Stomach (tissue), 4 donors: Measurements from ENCODE around the gene MIOX.

Source experiments
- CTCF ChIP-seq, 7 experiments: fragments of 450-650 bp in 4 of 7; fragments of 200-600 bp in 3 of 7; sonication (generic) in 3 of 7; IDR thresholded peaks; one replicate each; pipeline ENCODE4 v1.5.1; 2016 to 2019; ENCODE audit warnings: antibody characterized with exemption in 7 of 7, control low read depth in 2 of 7, mild to moderate bottlenecking in 1 of 7
- EP300 ChIP-seq: sonication (generic); formaldehyde crosslinking; IDR thresholded peaks from one replicate; pipeline ENCODE4 v1.6.1; 2017; ENCODE audit warnings: antibody characterized with exemption

DNA sequence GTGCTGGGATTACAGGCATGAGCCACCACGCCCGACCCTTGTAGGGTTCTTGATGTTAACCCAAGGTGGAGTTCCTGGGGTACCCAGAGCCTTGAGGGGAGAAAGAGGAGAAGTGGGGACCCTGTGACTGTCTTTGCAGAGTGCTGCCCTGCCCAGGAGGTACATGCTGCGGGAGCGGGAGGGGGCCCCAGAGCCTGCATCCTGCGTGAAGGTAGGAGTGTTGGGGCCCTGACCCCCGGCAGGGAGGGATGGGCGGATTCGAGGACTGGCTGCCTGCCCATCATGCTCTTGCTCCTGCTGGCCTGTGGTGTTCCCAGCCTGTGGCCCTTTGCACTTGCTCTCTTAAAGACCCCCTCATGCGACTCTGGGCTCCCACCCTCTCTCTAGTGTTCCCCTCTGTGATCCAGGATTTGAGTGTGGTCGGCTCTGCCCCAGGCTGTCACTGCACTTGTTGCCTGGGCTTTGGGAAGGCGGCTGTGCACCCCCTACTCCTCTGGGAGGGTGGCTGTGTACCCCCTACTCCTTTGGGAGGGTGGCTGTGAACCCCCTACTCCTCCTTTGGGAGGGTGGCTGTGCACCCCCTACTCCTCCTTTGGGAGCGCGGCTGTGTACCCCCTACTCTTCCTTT lies 34.3 kb downstream of the MIOX start:
- TF ChIP-seq CTCF (IDR thresholded peaks at IDR 0.05) (no peak), EP300 (no peak)
